ENCODE results near the gene METTL8. TPM values are rescaled to one million over a fixed set of nuclear protein-coding genes. Genes with fewer than 3 reads are reported as not detected.
A peak's percentile ranks its signal among the peaks of the same experiment; 100 is the strongest.

METTL8 gene
- total and polyA plus RNA-seq, 2 experiments from 2014 or later: 60.9 to 64.3 TPM

GRCh38 chr2:171400395-171400794, 33.4 kb downstream of the METTL8 start:
- ATAC-seq (no peak), DNase-seq (ENCODE audit: low spot score) (no peak)
- peaks cover 28% of the 10 kb centered on the region for H3K4me1 Mint-ChIP-seq
- H3K36me3 Mint-ChIP-seq (ENCODE audit: low read depth): peaks cover 31% of the 10 kb centered on the region
- peaks cover 2% of the 10 kb centered on the region for H3K27me3 Mint-ChIP-seq (ENCODE audit: insufficient read depth, low read depth, poor library complexity)
- H3K4me2 ChIP-seq: 0 out of 2 replicates have a peak overlapping the region, but pooled peaks have one; percentile 16
- H3K9me3 Mint-ChIP-seq: peaks cover 10% of the 10 kb centered on the region
- no peaks in the 10 kb centered on the region for H4K20me1 ChIP-seq (replicated peaks; ENCODE audit: insufficient read depth)
- H3K79me2 ChIP-seq (replicated peaks; ENCODE audit: insufficient read depth): peaks cover 67% of the 10 kb centered on the region
- H3K27ac ChIP-seq (ENCODE audit: low read depth): peak overlapping the region; percentile 41
- no peak overlapping the region for H2AFZ ChIP-seq
- no peak overlapping the region for H3K4me3 ChIP-seq
- peaks cover 12% of the 10 kb centered on the region; the same call in 1 of the 2 replicates for H3K36me3 ChIP-seq (ENCODE audit: insufficient read depth)
- H3F3A ChIP-seq (replicated peaks; ENCODE audit: low read depth): no peaks in the 10 kb centered on the region
- H3K4me1 ChIP-seq (ENCODE audit: insufficient read depth): peaks cover 15% of the 10 kb centered on the region
- H3K4me3 Mint-ChIP-seq: no peak overlapping the region
- TF ChIP-seq ZNF114 (CRISPR knock-in tag; IDR thresholded peaks at IDR 0.05): no peak
- no peak for TF ChIP-seq REST (IDR thresholded peaks at IDR 0.05; ENCODE audit: unreplicated experiment)
- TF ChIP-seq NANOG (IDR thresholded peaks at IDR 0.05; ENCODE audit: borderline replicate concordance): no peak
- no peak for TF ChIP-seq CREB1 (CRISPR knock-in tag; IDR thresholded peaks at IDR 0.05; ENCODE audit: low read depth)
- TF ChIP-seq EZH2 (IDR thresholded peaks at IDR 0.05; ENCODE audit: low read depth, unreplicated experiment): no peak
- no peak for TF ChIP-seq CTCF (conservative IDR thresholded peaks at IDR 0.05; ENCODE audit: low read depth in 2 of 2)
- no peak for TF ChIP-seq POLR2AphosphoS5 (IDR thresholded peaks at IDR 0.05; ENCODE audit: low read depth)
- TF ChIP-seq EZH2phosphoT487 (IDR thresholded peaks at IDR 0.05; ENCODE audit: unreplicated experiment): no peak
- TF ChIP-seq STAT1 (IDR thresholded peaks at IDR 0.05; ENCODE audit: unreplicated experiment): no peak
- no peak for TF ChIP-seq JUNB (IDR thresholded peaks at IDR 0.05; ENCODE audit: unreplicated experiment)
- H3K27ac Mint-ChIP-seq: peak overlapping the region; percentile 70
- H3K27me3 ChIP-seq (ENCODE audit: insufficient read depth): no peaks in the 10 kb centered on the region
- 0 out of 2 replicates have a peak, but pooled peaks cover 6% of the 10 kb centered on the region for H3K9me2 ChIP-seq (ENCODE audit: insufficient read depth)

GRCh38 chr2:171399292-171399691, 34.5 kb downstream of the METTL8 start:
- Mint-ChIP-seq H3K4me3 (no peak overlapping the region), H3K9me3 (peaks cover 10% of the 10 kb centered on the region), H3K27me3 (ENCODE audit: insufficient read depth, low read depth, poor library complexity) (no peaks in the 10 kb centered on the region), H3K4me1 (peaks cover 30% of the 10 kb centered on the region), H3K36me3 (ENCODE audit: low read depth) (peaks cover 28% of the 10 kb centered on the region), H3K27ac (no peak overlapping the region)
- DNase-seq (ENCODE audit: low spot score): no peak
- Histone ChIP-seq H3K27ac (ENCODE audit: low read depth) (no peak overlapping the region; the same call in 1 of the 2 replicates), H3F3A (replicated peaks; ENCODE audit: low read depth) (no peaks in the 10 kb centered on the region), H3K27me3 (ENCODE audit: insufficient read depth) (no peaks in the 10 kb centered on the region), H3K4me2 (no peak overlapping the region), H2AFZ (no peak overlapping the region), H3K36me3 (ENCODE audit: insufficient read depth) (peaks cover 12% of the 10 kb centered on the region; the same call in 1 of the 2 replicates), H3K79me2 (replicated peaks; ENCODE audit: insufficient read depth) (peaks cover 63% of the 10 kb centered on the region), H3K4me3 (no peak overlapping the region), H4K20me1 (replicated peaks; ENCODE audit: insufficient read depth) (no peaks in the 10 kb centered on the region), H3K4me1 (ENCODE audit: insufficient read depth) (peaks cover 21% of the 10 kb centered on the region), H3K9me2 (ENCODE audit: insufficient read depth) (no peaks in the 10 kb centered on the region)
- ATAC-seq: no peak
- no peak for TF ChIP-seq NANOG (IDR thresholded peaks at IDR 0.05; ENCODE audit: borderline replicate concordance)
- no peak for TF ChIP-seq JUNB (IDR thresholded peaks at IDR 0.05; ENCODE audit: unreplicated experiment)
- TF ChIP-seq CTCF (conservative IDR thresholded peaks at IDR 0.05; ENCODE audit: low read depth in 2 of 2): no peak
- no peak for TF ChIP-seq STAT1 (IDR thresholded peaks at IDR 0.05; ENCODE audit: unreplicated experiment)
- TF ChIP-seq CREB1 (CRISPR knock-in tag; IDR thresholded peaks at IDR 0.05; ENCODE audit: low read depth): no peak
- no peak for TF ChIP-seq REST (IDR thresholded peaks at IDR 0.05; ENCODE audit: unreplicated experiment)
- no peak for TF ChIP-seq POLR2AphosphoS5 (IDR thresholded peaks at IDR 0.05; ENCODE audit: low read depth)
- TF ChIP-seq ZNF331 (CRISPR knock-in tag; IDR thresholded peaks at IDR 0.05; ENCODE audit: low read depth): no peak
- TF ChIP-seq ZNF114 (CRISPR knock-in tag; IDR thresholded peaks at IDR 0.05): no peak
